ENCODE data around the gene UBA1. TPM values are rescaled to one million over a fixed set of nuclear protein-coding genes. Genes with fewer than 3 reads are reported as not detected.
A peak's percentile ranks its signal among the peaks of the same experiment; 100 is the strongest.

The UBA1 gene
- total RNA-seq, 1 donor from 2014 or later, result 538 TPM

- Mint-ChIP-seq H3K4me3 (ENCODE audit: low read depth) (no peak overlapping the region), H3K36me3 (ENCODE audit: insufficient read depth) (peaks cover 38% of the 10 kb centered on the region), H3K9me3 (ENCODE audit: low read depth) (no peaks in the 10 kb centered on the region), H3K27me3 (no peaks in the 10 kb centered on the region), H3K4me1 (ENCODE audit: low read depth) (peaks cover 22% of the 10 kb centered on the region), H3K27ac (peak overlapping the region; percentile 72)
- TF ChIP-seq, protein P1, sequence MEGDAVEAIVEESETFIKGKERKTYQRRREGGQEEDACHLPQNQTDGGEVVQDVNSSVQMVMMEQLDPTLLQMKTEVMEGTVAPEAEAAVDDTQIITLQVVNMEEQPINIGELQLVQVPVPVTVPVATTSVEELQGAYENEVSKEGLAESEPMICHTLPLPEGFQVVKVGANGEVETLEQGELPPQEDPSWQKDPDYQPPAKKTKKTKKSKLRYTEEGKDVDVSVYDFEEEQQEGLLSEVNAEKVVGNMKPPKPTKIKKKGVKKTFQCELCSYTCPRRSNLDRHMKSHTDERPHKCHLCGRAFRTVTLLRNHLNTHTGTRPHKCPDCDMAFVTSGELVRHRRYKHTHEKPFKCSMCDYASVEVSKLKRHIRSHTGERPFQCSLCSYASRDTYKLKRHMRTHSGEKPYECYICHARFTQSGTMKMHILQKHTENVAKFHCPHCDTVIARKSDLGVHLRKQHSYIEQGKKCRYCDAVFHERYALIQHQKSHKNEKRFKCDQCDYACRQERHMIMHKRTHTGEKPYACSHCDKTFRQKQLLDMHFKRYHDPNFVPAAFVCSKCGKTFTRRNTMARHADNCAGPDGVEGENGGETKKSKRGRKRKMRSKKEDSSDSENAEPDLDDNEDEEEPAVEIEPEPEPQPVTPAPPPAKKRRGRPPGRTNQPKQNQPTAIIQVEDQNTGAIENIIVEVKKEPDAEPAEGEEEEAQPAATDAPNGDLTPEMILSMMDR (IDR thresholded peaks at IDR 0.05; ENCODE audit: unreplicated experiment), result no peak
- DNase-seq (ENCODE audit: low spot score, unreplicated experiment), result no peak
These were observed 20.9 kb downstream of the UBA1 start for GRCh38 chrX:47214435-47215077.

DNA sequence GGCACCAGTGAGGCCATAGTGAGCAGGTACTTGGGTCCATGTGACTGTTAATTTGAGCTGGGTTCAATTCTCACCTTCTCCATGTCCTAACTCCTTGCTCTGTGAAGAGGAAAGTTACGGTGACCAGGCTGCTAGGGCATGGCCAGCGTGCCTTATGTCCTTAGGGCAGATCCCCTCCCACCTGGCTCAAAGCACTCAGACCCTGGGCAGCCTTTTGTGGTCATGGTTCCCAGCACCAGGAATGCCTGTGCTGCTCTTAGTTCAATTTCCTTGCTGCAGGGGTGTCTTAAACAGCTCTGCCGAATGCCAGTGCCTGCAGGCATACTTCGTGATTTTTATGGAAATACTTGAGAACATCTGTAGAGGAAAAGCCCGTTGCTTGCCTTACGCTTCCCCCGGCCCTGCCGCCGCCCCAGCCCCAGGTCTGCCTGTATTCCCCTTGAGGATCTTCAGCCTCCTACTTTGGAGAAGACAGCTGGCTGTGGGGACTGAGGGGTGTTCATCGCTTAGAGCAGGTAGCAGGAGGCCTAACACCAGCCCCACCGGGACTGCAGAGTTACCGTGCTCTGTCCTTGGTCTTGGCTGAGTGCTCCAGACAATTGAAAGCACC is 21.8 kb downstream of the UBA1 start:
- Mint-ChIP-seq H3K4me3 (ENCODE audit: low read depth) (no peak overlapping the region), H3K27ac (peak overlapping the region; percentile 42), H3K9me3 (ENCODE audit: low read depth) (no peaks in the 10 kb centered on the region), H3K36me3 (ENCODE audit: insufficient read depth) (peaks cover 38% of the 10 kb centered on the region), H3K27me3 (no peaks in the 10 kb centered on the region), H3K4me1 (ENCODE audit: low read depth) (peaks cover 31% of the 10 kb centered on the region)
- TF ChIP-seq, protein P1 (IDR thresholded peaks at IDR 0.05; ENCODE audit: unreplicated experiment), result no peak
- no peak for DNase-seq (ENCODE audit: low spot score, unreplicated experiment)

GRCh38 chrX:47216393-47216925 is 22.8 kb downstream of the UBA1 start:
- Mint-ChIP-seq H3K4me1 (ENCODE audit: low read depth) (peaks cover 37% of the 10 kb centered on the region), H3K27ac (peak overlapping the region; percentile 100), H3K9me3 (ENCODE audit: low read depth) (no peaks in the 10 kb centered on the region), H3K36me3 (ENCODE audit: insufficient read depth) (peaks cover 36% of the 10 kb centered on the region), H3K4me3 (ENCODE audit: low read depth) (no peak overlapping the region), H3K27me3 (no peaks in the 10 kb centered on the region)
- no peak for DNase-seq (ENCODE audit: low spot score, unreplicated experiment)
- TF ChIP-seq, protein P1 (IDR thresholded peaks at IDR 0.05; ENCODE audit: unreplicated experiment), result no peak

GRCh38 chrX:47217121-47217851 is 23.7 kb downstream of the UBA1 start:
- Mint-ChIP-seq H3K27me3 (no peaks in the 10 kb centered on the region), H3K9me3 (ENCODE audit: low read depth) (no peaks in the 10 kb centered on the region), H3K4me3 (ENCODE audit: low read depth) (peak overlapping the region; percentile 97), H3K4me1 (ENCODE audit: low read depth) (peaks cover 37% of the 10 kb centered on the region), H3K36me3 (ENCODE audit: insufficient read depth) (peaks cover 33% of the 10 kb centered on the region), H3K27ac (peak overlapping the region; percentile 100)
- no peak for DNase-seq (ENCODE audit: low spot score, unreplicated experiment)
- TF ChIP-seq, protein P1 (IDR thresholded peaks at IDR 0.05; ENCODE audit: unreplicated experiment), result no peak

DNA sequence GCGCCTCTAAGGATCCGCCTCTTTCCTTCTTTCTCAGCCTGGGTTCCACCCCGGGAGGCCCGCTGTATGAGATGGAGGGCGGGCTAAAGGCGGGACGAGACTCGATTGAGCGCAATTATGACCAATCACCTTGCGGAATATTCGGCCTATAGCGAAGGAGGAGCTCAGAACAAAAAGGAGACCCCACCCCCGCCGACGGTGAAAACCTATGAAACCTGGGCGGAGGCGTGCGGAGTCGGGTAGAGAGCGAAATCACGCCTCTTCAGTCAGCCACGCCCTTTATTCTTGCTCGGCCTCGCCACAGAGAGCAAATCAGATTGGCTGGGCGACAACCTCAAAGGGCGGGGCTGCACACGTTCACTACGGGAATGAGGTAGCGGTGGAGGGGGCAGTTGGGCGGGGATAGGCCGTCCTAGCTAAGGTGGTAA is 24.2 kb downstream of the UBA1 start:
- H3K27me3 Mint-ChIP-seq, result no peaks in the 10 kb centered on the region
- DNase-seq (ENCODE audit: low spot score, unreplicated experiment), result peak; percentile 96
- H3K4me1 Mint-ChIP-seq (ENCODE audit: low read depth), result peaks cover 37% of the 10 kb centered on the region
- no peaks in the 10 kb centered on the region for H3K9me3 Mint-ChIP-seq (ENCODE audit: low read depth)
- H3K4me3 Mint-ChIP-seq (ENCODE audit: low read depth), result peak overlapping the region; percentile 97
- TF ChIP-seq, protein P1 (IDR thresholded peaks at IDR 0.05; ENCODE audit: unreplicated experiment), result no peak
- peaks cover 31% of the 10 kb centered on the region for H3K36me3 Mint-ChIP-seq (ENCODE audit: insufficient read depth)
- peak overlapping the region; percentile 100 for H3K27ac Mint-ChIP-seq
